ENCODE data around the gene ZC3H4.
"Not testable (repeated sequence)": the region's sequence is repeated elsewhere in the genome, so short reads cannot be mapped to it uniquely, and the experiment has no call there.

Gene ZC3H4

DNA sequence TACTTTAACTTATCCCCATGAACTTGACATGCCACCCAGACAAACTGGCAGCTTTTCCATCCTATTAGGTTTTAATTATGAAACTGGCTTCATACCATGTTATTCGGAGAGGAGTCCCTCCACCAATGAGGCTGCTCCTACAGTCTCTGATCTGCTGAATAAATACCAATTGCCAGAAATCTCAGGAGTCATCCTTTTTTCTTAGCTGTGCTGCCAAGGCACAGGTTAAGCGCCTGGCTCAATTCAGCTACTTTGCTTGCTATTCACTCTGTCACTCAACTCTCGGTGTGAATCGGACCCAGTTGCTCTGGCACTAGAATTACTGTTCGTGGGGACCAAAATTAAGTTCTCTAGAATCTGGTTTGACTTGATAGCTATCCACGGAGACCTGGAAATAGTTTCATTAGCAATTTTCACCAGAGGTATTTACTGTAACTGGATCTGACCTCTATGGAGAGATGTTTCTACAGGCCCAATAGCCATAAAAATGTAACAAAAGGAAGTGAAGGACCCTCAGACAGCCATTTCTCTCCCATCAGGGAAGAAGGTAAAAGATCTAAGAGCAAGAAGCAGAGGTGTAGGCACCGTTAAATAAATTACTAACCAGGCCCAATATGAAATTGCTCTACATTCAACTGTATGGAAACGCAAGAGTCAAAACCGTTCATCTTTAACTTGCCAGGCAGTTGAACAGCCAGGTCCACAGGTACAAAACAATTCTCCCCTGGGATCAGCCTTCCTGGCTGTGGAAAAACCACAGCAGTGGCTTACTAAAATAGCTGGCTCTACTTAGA is 5.4 kb downstream of the ZC3H4 start:
- DNase-seq (ENCODE audit: low read depth) = no peak

DNA sequence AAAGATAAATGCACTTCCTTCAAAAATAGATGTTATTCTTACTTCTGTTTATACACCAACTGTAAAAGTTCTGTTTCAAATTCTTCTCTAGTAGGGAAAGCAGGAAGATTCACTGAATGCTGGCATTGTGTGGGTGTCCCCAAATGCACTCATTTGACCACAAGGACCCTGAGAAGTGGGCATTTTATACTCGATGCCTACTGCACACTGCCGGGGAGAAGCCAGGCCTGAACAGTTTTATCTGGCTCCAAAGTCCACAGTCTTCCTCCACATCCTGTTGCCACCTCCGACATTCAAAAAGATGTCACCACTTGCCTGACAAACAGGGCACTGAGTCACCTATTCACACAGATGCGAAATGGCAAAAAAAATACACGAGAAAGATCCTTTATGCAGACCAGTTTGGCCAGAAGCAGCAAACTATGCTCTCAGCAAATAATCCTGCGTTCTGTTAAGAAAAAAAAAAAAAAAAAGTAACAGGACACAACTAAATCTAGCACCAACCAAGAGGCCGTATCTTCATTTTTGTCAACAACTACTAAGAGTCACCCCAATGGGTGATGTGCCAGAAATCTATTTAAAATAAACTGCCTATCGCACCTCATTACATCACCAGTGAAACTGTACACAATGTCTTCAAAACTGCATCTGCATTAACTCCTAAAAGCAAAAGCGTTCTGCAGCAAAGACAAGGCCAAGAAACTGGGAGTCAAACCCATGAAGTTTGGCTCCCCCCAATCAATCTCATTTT is 6.2 kb downstream of the ZC3H4 start:
- DNase-seq (ENCODE audit: low read depth) = no peak

DNA sequence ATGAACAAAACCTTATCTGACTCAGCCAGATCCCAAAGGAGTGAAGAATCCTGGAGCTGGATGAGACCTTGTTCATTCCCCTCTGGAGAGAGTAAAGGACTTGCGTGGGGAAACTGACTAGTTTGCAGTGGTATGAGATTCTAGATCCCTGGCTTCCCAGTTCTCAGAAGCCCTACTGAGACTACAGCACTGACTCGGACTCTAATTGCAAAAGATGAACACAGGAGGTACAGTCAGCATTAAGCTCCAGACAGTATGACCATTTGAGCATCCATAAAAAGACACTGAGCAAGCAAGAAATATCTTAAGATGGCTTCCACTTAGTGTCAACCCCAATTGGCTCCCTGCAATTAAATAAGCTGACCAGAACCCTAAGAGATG is 6.8 kb downstream of the ZC3H4 start:
- DNase-seq (ENCODE audit: low read depth) = no peak

- DNase-seq (ENCODE audit: low read depth) = no peak
Observed at GRCh38 chr19:47105874-47106273, 7.7 kb downstream of the ZC3H4 start.

GRCh38 chr19:47104680-47105079 is 8.9 kb downstream of the ZC3H4 start:
- DNase-seq (ENCODE audit: low read depth) = no peak

- no peak for DNase-seq (ENCODE audit: low read depth)
Observed at GRCh38 chr19:47102346-47103060, 11.1 kb downstream of the ZC3H4 start.

DNA sequence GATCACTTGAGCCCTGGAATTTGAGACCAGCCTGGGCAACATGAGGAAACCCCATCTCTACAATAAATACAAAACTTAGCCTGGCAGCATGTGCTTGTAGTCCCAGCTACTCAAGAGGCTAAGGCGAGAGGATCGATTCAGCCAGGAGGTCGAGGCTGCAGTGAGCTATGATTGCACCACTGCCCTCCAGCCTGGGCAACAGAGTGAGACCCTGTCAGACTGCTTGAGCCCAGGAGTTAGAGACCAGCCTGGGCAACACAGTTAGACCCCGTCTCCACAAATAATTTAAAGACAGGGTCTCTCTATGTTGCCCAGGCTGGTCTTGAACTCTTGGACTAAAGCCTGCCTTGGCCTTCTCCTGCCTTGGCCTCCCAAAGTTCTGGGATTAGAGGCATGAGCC is 12.5 kb downstream of the ZC3H4 start:
- DNase-seq (ENCODE audit: low read depth) = not testable (repeated sequence)

DNA sequence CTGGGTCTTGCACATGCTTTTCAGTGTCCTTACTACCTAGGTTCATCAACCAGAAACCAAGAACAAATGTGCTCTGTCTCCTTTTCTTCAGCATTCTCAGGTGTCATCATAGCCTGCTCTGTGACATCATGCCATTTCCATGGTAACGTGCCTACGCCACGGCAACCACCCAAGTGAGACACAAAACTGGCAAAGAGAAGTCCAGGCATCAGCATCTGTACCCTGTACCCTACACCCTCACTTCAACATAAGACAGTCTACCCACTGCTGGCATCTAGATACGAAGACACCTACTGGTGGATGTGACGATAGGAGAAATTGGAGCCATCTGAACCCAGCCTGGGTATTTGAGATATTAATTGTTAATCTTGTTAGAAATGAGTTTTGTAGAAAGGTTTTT is 13.3 kb downstream of the ZC3H4 start:
- DNase-seq (ENCODE audit: low read depth) = no peak

- DNase-seq (ENCODE audit: low read depth) = no peak
Observed at GRCh38 chr19:47099576-47100050, 14.0 kb downstream of the ZC3H4 start.

DNA sequence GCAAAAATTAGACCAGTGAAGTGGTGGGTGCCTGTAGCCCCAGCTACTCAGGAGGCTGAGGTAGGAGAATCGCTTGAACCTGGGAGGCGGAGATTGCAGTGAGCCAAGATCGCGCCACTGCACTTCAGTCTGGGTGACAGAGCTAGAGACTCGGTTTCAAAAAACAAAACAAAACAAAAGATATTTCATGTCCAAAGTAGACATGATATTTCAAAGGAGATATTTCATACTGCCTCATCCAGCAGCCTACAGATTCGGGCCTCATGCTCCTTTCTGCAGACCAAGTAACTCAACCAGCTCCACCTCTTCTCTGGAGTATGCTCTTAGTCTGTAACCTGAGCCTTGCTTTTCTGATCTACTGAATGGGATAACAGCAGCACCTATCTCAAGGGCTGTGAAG is 15.0 kb downstream of the ZC3H4 start:
- DNase-seq (ENCODE audit: low read depth) = no peak

GRCh38 chr19:47097396-47098201 is 16.0 kb downstream of the ZC3H4 start:
- DNase-seq (ENCODE audit: low read depth) = no peak

GRCh38 chr19:47096721-47097120 is 16.9 kb downstream of the ZC3H4 start:
- no peak for DNase-seq (ENCODE audit: low read depth)

GRCh38 chr19:47096100-47096704 is 17.4 kb downstream of the ZC3H4 start:
- DNase-seq (ENCODE audit: low read depth) = no peak

DNA sequence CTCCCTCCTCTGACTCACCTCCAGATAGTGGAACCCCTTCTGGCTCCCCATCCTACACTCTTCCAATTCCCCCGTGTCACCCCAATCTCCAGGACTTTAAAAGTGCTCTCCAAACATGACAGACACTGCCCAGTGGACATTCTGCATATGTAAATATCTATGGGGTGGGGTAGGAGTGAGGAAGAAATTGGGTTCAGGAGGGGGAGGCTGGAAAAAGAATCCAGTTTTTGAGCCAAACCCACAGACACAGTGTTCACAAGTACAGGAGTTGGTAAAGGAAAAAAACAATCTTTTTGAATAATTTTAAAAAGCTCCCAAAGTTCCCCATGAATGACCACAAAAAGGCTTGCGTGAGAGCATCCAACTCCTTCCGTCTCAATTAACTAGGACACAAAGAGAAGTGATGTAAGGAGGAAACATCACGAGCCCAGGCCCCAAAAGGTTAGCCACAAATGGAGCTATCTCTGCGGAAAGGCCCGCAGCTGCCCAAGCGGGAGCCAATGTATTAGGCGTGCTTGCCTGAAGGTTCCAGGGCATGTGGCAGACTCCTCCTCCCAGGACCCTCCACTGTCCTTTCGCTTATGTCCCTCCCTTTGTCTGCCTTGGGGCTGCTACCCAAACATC is 18.0 kb downstream of the ZC3H4 start:
- no peak for DNase-seq (ENCODE audit: low read depth)

GRCh38 chr19:47094557-47095475 is 18.8 kb downstream of the ZC3H4 start:
- DNase-seq (ENCODE audit: low read depth) = no peak

- no peak for DNase-seq (ENCODE audit: low read depth)
Observed at GRCh38 chr19:47093841-47094240, 19.7 kb downstream of the ZC3H4 start.

GRCh38 chr19:47093254-47093653 is 20.3 kb downstream of the ZC3H4 start:
- no peak for DNase-seq (ENCODE audit: low read depth)

DNA sequence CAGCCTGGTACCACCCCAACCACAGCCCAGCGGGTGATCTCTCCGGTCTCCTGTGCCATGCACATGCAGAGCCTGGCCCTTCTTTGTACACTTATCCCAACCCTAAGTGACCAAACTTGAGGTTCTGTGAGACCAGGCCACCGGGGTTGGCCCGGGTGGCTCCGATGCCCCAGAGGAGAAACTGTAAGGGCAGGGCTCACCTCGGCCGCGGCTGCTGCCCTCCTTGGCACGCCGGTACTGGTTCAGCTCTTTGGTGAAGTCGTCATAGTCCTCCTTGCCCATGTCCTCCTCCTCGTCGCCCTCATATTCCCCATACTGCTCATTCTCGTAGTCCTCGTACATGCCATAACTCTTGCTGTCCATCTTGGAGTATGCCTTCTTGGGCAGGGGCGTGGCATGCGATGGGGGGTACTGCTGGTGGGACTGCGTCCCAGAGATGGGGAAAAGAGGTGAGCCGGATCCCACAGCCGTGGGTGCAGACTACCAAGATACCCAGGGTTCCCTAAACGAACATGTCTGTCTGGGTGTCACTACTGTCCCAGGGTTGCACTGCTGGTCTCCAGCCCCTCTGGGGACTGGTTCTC is 23.7 kb downstream of the ZC3H4 start:
- no peak for DNase-seq (ENCODE audit: low read depth)

GRCh38 chr19:47086280-47086679 is 27.3 kb downstream of the ZC3H4 start:
- DNase-seq (ENCODE audit: low read depth) = no peak
